ENCODE data around the gene TMEM250.

TMEM250 gene

GRCh38 chr9:136082496-136083361 is 35.9 kb downstream of the TMEM250 start:
- DNase-seq (ENCODE audit: low spot score), result no peak

- DNase-seq (ENCODE audit: low spot score), result no peak
These were observed 36.7 kb downstream of the TMEM250 start for GRCh38 chr9:136081826-136082495.

- no peak for DNase-seq (ENCODE audit: low spot score)
These were observed 37.4 kb downstream of the TMEM250 start for GRCh38 chr9:136081113-136081825.

GRCh38 chr9:136080716-136081112 is 38.0 kb downstream of the TMEM250 start:
- DNase-seq (ENCODE audit: low spot score), result no peak

- no peak for DNase-seq (ENCODE audit: low spot score)
These were observed 38.8 kb downstream of the TMEM250 start for GRCh38 chr9:136079916-136080246.

- DNase-seq (ENCODE audit: low spot score), result no peak
These were observed 39.3 kb downstream of the TMEM250 start for GRCh38 chr9:136079211-136079915.

GRCh38 chr9:136078498-136079011 is 40.1 kb downstream of the TMEM250 start:
- DNase-seq (ENCODE audit: low spot score), result no peak

GRCh38 chr9:136078024-136078423 is 40.7 kb downstream of the TMEM250 start:
- no peak for DNase-seq (ENCODE audit: low spot score)

- DNase-seq (ENCODE audit: low spot score), result no peak
These were observed 41.2 kb downstream of the TMEM250 start for GRCh38 chr9:136077491-136077890.

- no peak for DNase-seq (ENCODE audit: low spot score)
These were observed 42.6 kb downstream of the TMEM250 start for GRCh38 chr9:136075881-136076678.

- DNase-seq (ENCODE audit: low spot score), result no peak
These were observed 43.4 kb downstream of the TMEM250 start for GRCh38 chr9:136075134-136075841.

GRCh38 chr9:136074706-136075105 is 44.0 kb downstream of the TMEM250 start:
- DNase-seq (ENCODE audit: low spot score), result no peak

Data from iPS-NIHi11 (cell line).